Right lobe of liver (tissue), 6 donors: ENCODE results near the gene ZNF470. TPM values are rescaled to one million over a fixed set of nuclear protein-coding genes. Genes with fewer than 3 reads are reported as not detected.

Experiments
- ATAC-seq, 4 donors: fragments of 200-7000 bp; cut with Tn5 transposase; one replicate each; pipeline ENCODE4 v1.9.1; 2020; ENCODE audit warnings: mild to moderate bottlenecking in 4 of 4, moderate library complexity in 4 of 4
- DNase-seq, 3 donors: peaks; one replicate each; pipeline ENCODE4 v3.0.0-alpha.2; 2020
- H3K27ac ChIP-seq, 3 donors: fragments of 200-600 bp; one replicate each; pipeline ENCODE4 v1.8.0; 2022
- H3K27me3 ChIP-seq, 2 donors: fragments of 200-600 bp; one replicate each; pipeline ENCODE4 v1.8.0; 2022
- H3K36me3 ChIP-seq, 4 donors: fragments of 200-600 bp; sonication (generic) in 1 of 4; one replicate each; pipeline versions ENCODE4 v1.5.1 to v1.8.0; 2017 to 2022; ENCODE audit warnings: control low read depth in 1 of 4
- H3K4me1 ChIP-seq, 4 donors: fragments of 200-600 bp; sonication (generic) in 1 of 4; one replicate each; pipeline versions ENCODE4 v1.5.1 to v1.8.0; 2017 to 2022; ENCODE audit warnings: control low read depth in 1 of 4
- H3K4me3 ChIP-seq, 3 donors: fragments of 200-600 bp; one replicate each; pipeline ENCODE4 v1.8.0; 2022
- H3K9me3 ChIP-seq, 4 donors: fragments of 200-600 bp; sonication (generic) in 1 of 4; one replicate each; pipeline versions ENCODE4 v1.5.1 to v1.8.0; 2017 to 2022; ENCODE audit warnings: control low read depth in 1 of 4
- POLR2A ChIP-seq: fragments of 450-650 bp; IDR thresholded peaks from one replicate; pipeline ENCODE4 v1.6.1; 2017; ENCODE audit warnings: antibody characterized with exemption, mild to moderate bottlenecking
- WGBS: methylation state at CpG from one replicate; pipeline ENCODE4 v1.1.6; 2018; ENCODE audit warnings: low coverage, low lambda C conversion rate; ENCODE audit not compliant: insufficient coverage; ENCODE audit errors: missing lambda C conversion rate; 5-methylcytosine and 5-hydroxymethylcytosine counted together
- intact Hi-C, 2 donors: fragments of 100-400 bp; cut with DNase I; formaldehyde crosslinking; loops; one replicate each; pipeline versions ENCODE4 v1.11.2 to v1.14.1; 2022
- total RNA-seq, 6 experiments: library from RNA; depleted of rRNA in 2 of 6; stranded (reverse); fragments of >200 nt in 2 of 6; fragmentation: NEBNext Ultra II Directional in 3 of 6; extraction: Animal tissue kit (Norgen Biotek cat#: 25700) in 3 of 6; gene quantifications; one replicate each; pipeline versions ENCODE4 v1.1.0 to v1.2.4, GENCODE V29; 2016 to 2023
- TF ChIP-seq, protein P1 (sequence below), 4 donors: fragments of 200-600 bp in 3 of 4; fragments of 450-650 bp in 1 of 4; IDR thresholded peaks; one replicate each; pipeline versions ENCODE4 v1.5.1 to v1.8.0; 2016 to 2022; ENCODE audit warnings: antibody characterized with exemption in 4 of 4, mild to moderate bottlenecking in 2 of 4
- donor health status: DM: no; HTN: yes; CAD: no.
- donor health status: DM: no; HTN: no; CAD: no.
- donor health status: DM: no; HTN: no; CAD: no.
- donor health status: DM: no; HTN: yes; CAD: no.
- donor health status: DM: no; HTN: yes; CAD: no.

The ZNF470 gene
- total RNA-seq, 6 experiments from 2014 or later, result 1.2 to 5.7 (median 2.9) TPM

DNA sequence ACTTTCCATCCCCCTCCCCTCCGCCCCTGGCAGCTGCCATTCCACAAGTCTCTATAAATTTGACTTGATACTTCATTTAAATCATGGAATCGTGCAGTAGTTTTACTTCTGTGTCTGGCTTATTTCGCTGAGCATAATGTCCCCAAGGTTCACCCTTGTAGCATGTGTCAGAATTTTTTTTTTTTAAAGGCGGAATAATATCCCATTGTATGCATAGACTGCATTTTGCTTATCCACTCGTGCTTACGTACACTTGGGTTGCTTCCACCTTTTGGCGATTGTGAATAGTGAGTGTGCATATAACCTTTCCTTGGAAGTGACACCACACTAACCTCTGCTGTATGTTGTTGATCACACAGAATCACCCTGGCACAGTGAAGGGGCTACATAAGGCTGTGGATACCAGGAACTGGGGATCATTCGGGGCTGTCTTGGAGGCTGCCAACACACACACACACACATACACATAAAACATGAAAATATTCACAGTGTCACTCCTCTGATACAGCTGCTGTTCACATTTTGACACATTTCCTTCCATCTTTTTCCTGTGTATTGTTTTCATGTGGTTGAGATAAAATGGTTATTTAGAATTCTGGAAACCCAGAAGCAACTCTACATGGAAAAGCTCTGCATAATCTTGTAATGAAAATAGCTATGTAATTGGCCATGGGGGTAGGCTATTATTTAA lies 41.2 kb downstream of the ZNF470 start:
- intact Hi-C loops, result no loop called here
- no peak overlapping the region for H3K27ac ChIP-seq
- DNase-seq (no peak), ATAC-seq (peak in 1 of 4 donors; percentile 17)
- H3K27me3 ChIP-seq, result no peaks in the 10 kb centered on the region
- H3K9me3 ChIP-seq, result peaks cover 0 to 20% (median 5%) of the 10 kb centered on the region in 4 donors
- no peak overlapping the region for H3K4me3 ChIP-seq
- no peaks in the 10 kb centered on the region for H3K36me3 ChIP-seq
- H3K4me1 ChIP-seq, result no peaks in the 10 kb centered on the region
- TF ChIP-seq, protein P1, sequence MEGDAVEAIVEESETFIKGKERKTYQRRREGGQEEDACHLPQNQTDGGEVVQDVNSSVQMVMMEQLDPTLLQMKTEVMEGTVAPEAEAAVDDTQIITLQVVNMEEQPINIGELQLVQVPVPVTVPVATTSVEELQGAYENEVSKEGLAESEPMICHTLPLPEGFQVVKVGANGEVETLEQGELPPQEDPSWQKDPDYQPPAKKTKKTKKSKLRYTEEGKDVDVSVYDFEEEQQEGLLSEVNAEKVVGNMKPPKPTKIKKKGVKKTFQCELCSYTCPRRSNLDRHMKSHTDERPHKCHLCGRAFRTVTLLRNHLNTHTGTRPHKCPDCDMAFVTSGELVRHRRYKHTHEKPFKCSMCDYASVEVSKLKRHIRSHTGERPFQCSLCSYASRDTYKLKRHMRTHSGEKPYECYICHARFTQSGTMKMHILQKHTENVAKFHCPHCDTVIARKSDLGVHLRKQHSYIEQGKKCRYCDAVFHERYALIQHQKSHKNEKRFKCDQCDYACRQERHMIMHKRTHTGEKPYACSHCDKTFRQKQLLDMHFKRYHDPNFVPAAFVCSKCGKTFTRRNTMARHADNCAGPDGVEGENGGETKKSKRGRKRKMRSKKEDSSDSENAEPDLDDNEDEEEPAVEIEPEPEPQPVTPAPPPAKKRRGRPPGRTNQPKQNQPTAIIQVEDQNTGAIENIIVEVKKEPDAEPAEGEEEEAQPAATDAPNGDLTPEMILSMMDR (IDR thresholded peaks at IDR 0.05), result no peak
- TF ChIP-seq POLR2A, result no peak
- 93% methylated on average over 7 of the region's 8 CpGs for WGBS

DNA sequence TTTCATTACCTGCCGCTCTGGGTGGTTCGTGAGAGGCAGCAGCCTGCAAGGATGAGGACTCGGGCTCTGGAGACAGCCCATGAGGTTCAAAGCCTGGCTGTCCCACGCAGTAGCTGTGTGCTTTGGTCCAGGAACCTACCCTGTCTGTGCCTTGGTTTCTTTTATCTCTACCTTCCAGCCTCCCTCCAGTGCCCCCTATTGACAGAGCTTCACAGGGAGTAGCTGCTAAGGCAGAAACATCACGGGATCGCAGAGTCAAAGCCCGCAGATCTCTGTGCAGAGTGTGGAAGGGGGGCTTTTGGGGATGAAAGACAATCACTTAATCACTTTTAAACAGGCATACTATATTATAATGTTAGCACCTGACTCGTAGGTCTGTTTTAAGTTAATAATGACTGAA lies 44.0 kb downstream of the ZNF470 start:
- Histone ChIP-seq H3K4me3 (no peak overlapping the region), H3K9me3 (peaks cover 0 to 14% (median 3%) of the 10 kb centered on the region in 4 donors), H3K4me1 (no peaks in the 10 kb centered on the region), H3K27ac (no peak overlapping the region), H3K27me3 (no peaks in the 10 kb centered on the region), H3K36me3 (no peaks in the 10 kb centered on the region)
- TF ChIP-seq, protein P1 (IDR thresholded peaks at IDR 0.05), result no peak
- no peak for TF ChIP-seq POLR2A
- intact Hi-C loops, result no loop called here
- DNase-seq (no peak), ATAC-seq (no peak)
- WGBS, result 63% methylated on average over 6 of the region's 8 CpGs

DNA sequence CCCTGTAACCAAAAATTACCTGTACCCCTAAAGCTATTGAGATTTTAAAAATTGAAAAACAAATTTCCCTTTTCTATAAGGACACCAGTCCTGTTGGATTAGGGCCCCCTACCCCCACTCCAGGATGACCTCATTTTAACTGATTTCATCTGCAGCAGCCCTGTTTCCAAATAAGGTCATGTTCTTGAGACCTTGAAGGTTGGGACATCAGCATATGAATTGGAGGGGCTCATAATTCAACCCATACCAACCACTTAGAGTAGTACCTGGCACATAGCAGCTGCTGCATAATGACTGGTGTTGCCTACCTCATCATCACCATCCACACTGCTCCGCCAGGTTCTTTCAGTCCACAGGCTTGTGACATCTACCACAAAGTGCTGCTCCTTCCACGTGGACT lies 45.5 kb downstream of the ZNF470 start:
- no peak for ATAC-seq
- no peak overlapping the region for H3K4me3 ChIP-seq
- no peak overlapping the region for H3K27ac ChIP-seq
- intact Hi-C loops, result no loop called here
- no peak for DNase-seq
- H3K9me3 ChIP-seq, result peaks cover 0 to 11% (median 0%) of the 10 kb centered on the region in 4 donors
- TF ChIP-seq POLR2A, result no peak
- TF ChIP-seq, protein P1 (IDR thresholded peaks at IDR 0.05), result no peak
- no peaks in the 10 kb centered on the region for H3K36me3 ChIP-seq
- 100% methylated on average over 1 of the region's 2 CpGs for WGBS
- H3K4me1 ChIP-seq, result no peaks in the 10 kb centered on the region
- no peaks in the 10 kb centered on the region for H3K27me3 ChIP-seq

DNA sequence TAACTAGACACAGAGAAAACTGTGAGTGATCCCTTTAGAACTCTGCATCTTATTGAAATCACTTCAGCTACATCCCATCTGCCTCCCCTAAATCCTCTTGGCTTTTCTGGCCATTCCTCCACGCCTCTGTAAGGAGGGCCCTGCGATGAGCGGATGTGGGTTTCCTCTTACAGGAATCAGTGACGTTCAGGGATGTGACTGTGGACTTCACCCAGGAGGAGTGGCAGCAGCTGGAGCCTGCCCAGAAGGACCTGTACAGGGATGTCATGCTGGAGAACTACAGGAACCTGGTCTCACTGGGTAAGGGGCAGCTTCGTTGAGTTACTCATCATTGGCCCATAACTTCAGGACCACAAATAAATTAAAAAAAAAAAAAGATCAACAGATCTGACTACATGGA lies 46.4 kb downstream of the ZNF470 start:
- ATAC-seq (peak in 2 of 4 donors; percentile 41 to 48), DNase-seq (no peak)
- intact Hi-C loops, result no loop called here
- WGBS, result 89% methylated on average over 5 of the region's 5 CpGs
- H3K9me3 ChIP-seq, result peaks cover 0 to 6% (median 0%) of the 10 kb centered on the region in 4 donors
- H3K27ac ChIP-seq, result no peak overlapping the region
- TF ChIP-seq, protein P1 (IDR thresholded peaks at IDR 0.05), result no peak
- TF ChIP-seq POLR2A, result no peak
- H3K27me3 ChIP-seq, result no peaks in the 10 kb centered on the region
- no peaks in the 10 kb centered on the region for H3K4me1 ChIP-seq
- peaks cover 0 to 2% (median 0%) of the 10 kb centered on the region in 4 donors for H3K36me3 ChIP-seq
- H3K4me3 ChIP-seq, result no peak overlapping the region
